HEK293 (cell line): Measurements from ENCODE around the gene MATN4.

Source experiments
- GLI4 ChIP-seq: fragments of 450-650 bp; formaldehyde crosslinking; IDR thresholded peaks from 2 replicates; pipeline ENCODE4 v1.5.1; 2016; ENCODE audit warnings: missing biosample characterization, missing genetic modification characterization
- KLF1 ChIP-seq: fragments of 450-650 bp; formaldehyde crosslinking; IDR thresholded peaks from 2 replicates; pipeline ENCODE4 v1.5.1; 2016; ENCODE audit warnings: missing biosample characterization, missing genetic modification characterization
- MYNN ChIP-seq: fragments of 450-650 bp; formaldehyde crosslinking; IDR thresholded peaks from 2 replicates; pipeline ENCODE4 v1.5.1; 2016; ENCODE audit warnings: missing biosample characterization, missing genetic modification characterization, borderline replicate concordance
- ZFP3 ChIP-seq: fragments of 450-650 bp; formaldehyde crosslinking; IDR thresholded peaks from 2 replicates; pipeline ENCODE4 v1.5.1; 2016; ENCODE audit warnings: low read depth, missing biosample characterization, missing genetic modification characterization
- ZNF23 ChIP-seq: fragments of 450-650 bp; formaldehyde crosslinking; IDR thresholded peaks from 2 replicates; pipeline ENCODE4 v1.5.1; 2016; ENCODE audit warnings: missing biosample characterization, missing genetic modification characterization, borderline replicate concordance
- ZNF239 ChIP-seq: fragments of 450-650 bp; formaldehyde crosslinking; IDR thresholded peaks from 2 replicates; pipeline ENCODE4 v1.5.1; 2016; ENCODE audit warnings: missing biosample characterization, missing genetic modification characterization
- ZNF366 ChIP-seq: fragments of 450-650 bp; formaldehyde crosslinking; conservative IDR thresholded peaks from 2 replicates; pipeline ENCODE4 v1.5.1; 2016; ENCODE audit warnings: missing biosample characterization, missing genetic modification characterization
- ZNF561 ChIP-seq: fragments of 450-650 bp; IDR thresholded peaks from 2 replicates; pipeline ENCODE4 v1.5.1; 2018; ENCODE audit warnings: missing biosample characterization, missing genetic modification characterization, borderline replicate concordance
- ZNF777 ChIP-seq: fragments of 450-650 bp; formaldehyde crosslinking; IDR thresholded peaks from 2 replicates; pipeline ENCODE4 v1.5.1; 2017; ENCODE audit warnings: missing biosample characterization, missing genetic modification characterization, borderline replicate concordance
- ZNF785 ChIP-seq: fragments of 450-650 bp; formaldehyde crosslinking; IDR thresholded peaks from 2 replicates; pipeline ENCODE4 v1.5.1; 2016; ENCODE audit warnings: missing biosample characterization, missing genetic modification characterization
- TF ChIP-seq, protein P1 (sequence below): fragments of 450-650 bp; formaldehyde crosslinking; IDR thresholded peaks from 2 replicates; pipeline ENCODE4 v1.5.1; 2016; ENCODE audit warnings: missing biosample characterization, missing genetic modification characterization
- TF ChIP-seq, protein P2 (sequence below): fragments of 450-650 bp; formaldehyde crosslinking; IDR thresholded peaks from 2 replicates; pipeline ENCODE4 v1.5.1; 2016; ENCODE audit warnings: missing biosample characterization, missing genetic modification characterization

DNA sequence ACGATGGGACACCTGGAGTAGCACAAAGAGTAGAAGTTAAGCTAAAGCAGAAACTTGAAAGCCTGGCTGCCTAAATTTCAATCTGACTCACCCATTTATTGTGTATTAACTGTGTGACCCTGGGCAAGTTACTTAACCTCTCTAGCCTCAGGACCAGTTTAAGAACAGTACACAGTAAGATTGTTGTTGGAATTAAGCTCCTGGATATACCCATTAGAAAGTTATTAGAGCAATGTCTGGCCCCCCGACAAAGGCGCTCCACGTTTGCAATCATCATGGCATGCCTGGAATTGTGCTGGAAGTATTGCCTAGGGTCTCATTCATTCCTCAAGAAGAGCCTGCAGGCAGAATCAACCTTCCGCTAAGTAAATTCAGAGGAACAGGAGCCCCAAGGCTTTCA is 38.8 kb upstream of the MATN4 start:
- no peak for TF ChIP-seq GLI4 (tag by site-specific recombination)
- TF ChIP-seq, protein P1, sequence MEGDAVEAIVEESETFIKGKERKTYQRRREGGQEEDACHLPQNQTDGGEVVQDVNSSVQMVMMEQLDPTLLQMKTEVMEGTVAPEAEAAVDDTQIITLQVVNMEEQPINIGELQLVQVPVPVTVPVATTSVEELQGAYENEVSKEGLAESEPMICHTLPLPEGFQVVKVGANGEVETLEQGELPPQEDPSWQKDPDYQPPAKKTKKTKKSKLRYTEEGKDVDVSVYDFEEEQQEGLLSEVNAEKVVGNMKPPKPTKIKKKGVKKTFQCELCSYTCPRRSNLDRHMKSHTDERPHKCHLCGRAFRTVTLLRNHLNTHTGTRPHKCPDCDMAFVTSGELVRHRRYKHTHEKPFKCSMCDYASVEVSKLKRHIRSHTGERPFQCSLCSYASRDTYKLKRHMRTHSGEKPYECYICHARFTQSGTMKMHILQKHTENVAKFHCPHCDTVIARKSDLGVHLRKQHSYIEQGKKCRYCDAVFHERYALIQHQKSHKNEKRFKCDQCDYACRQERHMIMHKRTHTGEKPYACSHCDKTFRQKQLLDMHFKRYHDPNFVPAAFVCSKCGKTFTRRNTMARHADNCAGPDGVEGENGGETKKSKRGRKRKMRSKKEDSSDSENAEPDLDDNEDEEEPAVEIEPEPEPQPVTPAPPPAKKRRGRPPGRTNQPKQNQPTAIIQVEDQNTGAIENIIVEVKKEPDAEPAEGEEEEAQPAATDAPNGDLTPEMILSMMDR (tag by site-specific recombination): no peak
- TF ChIP-seq MYNN (tag by site-specific recombination): no peak
- TF ChIP-seq, protein P2, sequence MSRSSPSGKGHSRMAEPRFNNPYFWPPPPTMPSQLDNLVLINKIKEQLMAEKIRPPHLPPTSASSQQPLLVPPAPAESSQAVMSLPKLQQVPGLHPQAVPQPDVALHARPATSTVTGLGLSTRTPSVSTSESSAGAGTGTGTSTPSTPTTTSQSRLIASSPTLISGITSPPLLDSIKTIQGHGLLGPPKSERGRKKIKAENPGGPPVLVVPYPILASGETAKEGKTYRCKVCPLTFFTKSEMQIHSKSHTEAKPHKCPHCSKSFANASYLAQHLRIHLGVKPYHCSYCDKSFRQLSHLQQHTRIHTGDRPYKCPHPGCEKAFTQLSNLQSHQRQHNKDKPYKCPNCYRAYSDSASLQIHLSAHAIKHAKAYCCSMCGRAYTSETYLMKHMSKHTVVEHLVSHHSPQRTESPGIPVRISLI (tag by site-specific recombination): no peak
- no peak for TF ChIP-seq ZFP3
- TF ChIP-seq ZNF777 (tag by site-specific recombination): no peak
- TF ChIP-seq ZNF366 (tag by site-specific recombination): no peak
- TF ChIP-seq ZNF239: no peak
- TF ChIP-seq ZNF561 (tag by site-specific recombination): no peak
- TF ChIP-seq ZNF785 (tag by site-specific recombination): no peak
- TF ChIP-seq ZNF23 (tag by site-specific recombination): no peak
- no peak for TF ChIP-seq KLF1 (tag by site-specific recombination)
